Measurements from ENCODE around the gene POFUT2. TPM values are rescaled to one million over a fixed set of nuclear protein-coding genes. Genes with fewer than 3 reads are reported as not detected.

POFUT2 gene
- total and polyA plus RNA-seq, 4 donors, result 17.9 to 35.7 (median 26.1) TPM

DNA sequence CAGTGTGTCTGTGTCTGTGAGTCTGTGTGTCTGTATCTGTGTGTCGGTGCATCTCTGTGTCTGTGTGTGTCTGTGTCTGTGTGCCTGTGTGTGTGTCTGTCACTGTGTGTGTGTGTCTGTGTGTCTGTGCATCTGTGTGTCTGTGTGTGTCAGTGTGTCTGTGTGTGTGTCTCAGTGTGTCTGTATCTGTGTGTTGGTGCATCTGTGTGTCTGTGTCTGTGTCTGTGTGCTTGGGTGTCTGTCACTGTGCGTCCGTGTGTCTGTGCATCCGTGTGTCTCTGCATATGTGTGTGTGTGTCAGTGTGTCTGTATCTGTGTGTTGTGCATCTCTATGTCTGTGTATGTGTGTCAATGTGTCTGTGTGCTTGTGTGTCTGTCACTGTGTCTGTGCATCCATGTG is 44.7 kb upstream of the POFUT2 start:
- no peak for ATAC-seq (ENCODE audit: insufficient read depth, low FRiP score)
- WGBS, 2 donors, result 92 to 98% methylated on average over 4 of the region's 4 CpGs
- H3K9me3 ChIP-seq (ENCODE audit: control insufficient read depth in 4 of 4, insufficient read depth in 3 of 4, low read length in 3 of 4), result no peaks in the 10 kb centered on the region

GRCh38 chr21:45331531-45332147 is 43.9 kb upstream of the POFUT2 start:
- ATAC-seq (ENCODE audit: insufficient read depth, low FRiP score) (no peak), DNase-seq (peak in 2 of 3 donors; percentile 61 to 69)
- no peaks in the 10 kb centered on the region for H3K36me3 ChIP-seq (ENCODE audit: control insufficient read depth in 4 of 4, insufficient read depth in 4 of 4, low read length in 4 of 4)
- peaks cover 0 to 2% (median 0%) of the 10 kb centered on the region in 3 donors for H3K27me3 ChIP-seq (ENCODE audit: control insufficient read depth in 3 of 3, insufficient read depth in 3 of 3, low read length in 2 of 3)
- no peak overlapping the region for H3K4me3 ChIP-seq
- no peak overlapping the region for H3K9ac ChIP-seq (ENCODE audit: insufficient read depth in 1 of 2, low read length in 2 of 2)
- H3K9me3 ChIP-seq (ENCODE audit: control insufficient read depth in 4 of 4, insufficient read depth in 3 of 4, low read length in 3 of 4), result no peaks in the 10 kb centered on the region
- TF ChIP-seq CTCF (IDR thresholded peaks at IDR 0.05; ENCODE audit: control extremely low read depth, extremely low read depth), result no peak
- WGBS, 2 donors, result 72 to 73% methylated on average over 17 of the region's 17 CpGs
- peaks cover 0 to 47% (median 10%) of the 10 kb centered on the region in 5 donors for H3K4me1 ChIP-seq (ENCODE audit: control insufficient read depth in 5 of 5, insufficient read depth in 5 of 5, low read length in 5 of 5)
- no peak overlapping the region for H3K27ac ChIP-seq (ENCODE audit: low read depth in 1 of 2, low read length in 1 of 2)

More for the DNA sequence above, 44.7 kb upstream of the POFUT2 start:
- Histone ChIP-seq H3K4me3 (no peak overlapping the region), H3K9ac (ENCODE audit: insufficient read depth in 1 of 2, low read length in 2 of 2) (peak overlapping the region in 1 of 2 donors; percentile 3), H3K27ac (ENCODE audit: low read depth in 1 of 2, low read length in 1 of 2) (no peak overlapping the region), H3K4me1 (ENCODE audit: control insufficient read depth in 5 of 5, insufficient read depth in 5 of 5, low read length in 5 of 5) (peaks cover 0 to 47% (median 10%) of the 10 kb centered on the region in 5 donors), H3K27me3 (ENCODE audit: control insufficient read depth in 3 of 3, insufficient read depth in 3 of 3, low read length in 2 of 3) (peaks cover 0 to 2% (median 0%) of the 10 kb centered on the region in 3 donors), H3K36me3 (ENCODE audit: control insufficient read depth in 4 of 4, insufficient read depth in 4 of 4, low read length in 4 of 4) (no peaks in the 10 kb centered on the region)
- no peak for DNase-seq
- no peak for TF ChIP-seq CTCF (IDR thresholded peaks at IDR 0.05; ENCODE audit: control extremely low read depth, extremely low read depth)

DNA sequence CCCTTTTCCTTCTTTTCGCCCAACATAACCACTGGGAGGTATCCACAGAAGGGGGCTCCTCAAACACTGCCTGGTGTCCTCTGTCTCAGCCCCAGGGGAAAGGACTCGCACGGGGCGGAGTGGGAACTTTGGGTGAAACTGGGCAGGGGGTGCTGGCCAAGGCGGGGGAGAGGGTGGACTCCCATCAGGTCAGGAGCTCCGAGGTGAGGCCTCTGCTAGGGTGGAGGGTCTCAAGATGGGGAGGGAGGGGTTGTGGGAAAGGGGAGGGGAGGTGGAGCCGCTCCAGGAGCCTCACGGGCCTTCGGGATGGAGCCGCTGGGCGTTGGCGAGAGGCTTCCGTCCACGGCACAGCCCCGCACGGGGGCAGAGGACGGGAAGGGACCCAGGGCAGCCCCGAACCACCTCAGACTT is 43.2 kb upstream of the POFUT2 start:
- no peak for ATAC-seq (ENCODE audit: insufficient read depth, low FRiP score)
- Histone ChIP-seq H3K36me3 (ENCODE audit: control insufficient read depth in 4 of 4, insufficient read depth in 4 of 4, low read length in 4 of 4) (no peaks in the 10 kb centered on the region), H3K4me3 (no peak overlapping the region), H3K9ac (ENCODE audit: insufficient read depth in 1 of 2, low read length in 2 of 2) (no peak overlapping the region), H3K27me3 (ENCODE audit: control insufficient read depth in 3 of 3, insufficient read depth in 3 of 3, low read length in 2 of 3) (peaks cover 0 to 2% (median 0%) of the 10 kb centered on the region in 3 donors), H3K4me1 (ENCODE audit: control insufficient read depth in 5 of 5, insufficient read depth in 5 of 5, low read length in 5 of 5) (peaks cover 0 to 52% (median 10%) of the 10 kb centered on the region in 5 donors), H3K27ac (ENCODE audit: low read depth in 1 of 2, low read length in 1 of 2) (no peak overlapping the region), H3K9me3 (ENCODE audit: control insufficient read depth in 4 of 4, insufficient read depth in 3 of 4, low read length in 3 of 4) (no peaks in the 10 kb centered on the region)
- 94 to 95% methylated on average over 18 of the region's 18 CpGs for WGBS, 2 donors
- no peak for TF ChIP-seq CTCF (IDR thresholded peaks at IDR 0.05; ENCODE audit: control extremely low read depth, extremely low read depth)
- DNase-seq, result peak in 1 of 3 donors; percentile 10
